GM19467 (cell line): ENCODE data around the gene IL1RL2.

ENCODE experiments used
- ATAC-seq: cut with Tn5 transposase; IDR thresholded peaks from one replicate; pipeline ENCODE4 v1.9.1; 2021; ENCODE audit warnings: mild to moderate bottlenecking, moderate library complexity; ENCODE audit not compliant: unreplicated experiment

IL1RL2 gene

GRCh38 chr2:102193074-102193473 is 6.3 kb downstream of the IL1RL2 start:
- no peak for ATAC-seq

- no peak for ATAC-seq
These were observed 7.9 kb downstream of the IL1RL2 start for GRCh38 chr2:102194609-102195268.

GRCh38 chr2:102197389-102198137 is 10.7 kb downstream of the IL1RL2 start:
- ATAC-seq, result no peak

GRCh38 chr2:102200539-102200938 is 13.7 kb downstream of the IL1RL2 start:
- ATAC-seq, result no peak

GRCh38 chr2:102204638-102205037 is 17.8 kb downstream of the IL1RL2 start:
- no peak for ATAC-seq

GRCh38 chr2:102206666-102207341 is 20.0 kb downstream of the IL1RL2 start:
- ATAC-seq, result no peak

- no peak for ATAC-seq
These were observed 22.0 kb downstream of the IL1RL2 start for GRCh38 chr2:102208774-102209173.

GRCh38 chr2:102209474-102209873 is 22.7 kb downstream of the IL1RL2 start:
- ATAC-seq, result no peak

GRCh38 chr2:102217032-102217431 is 30.2 kb downstream of the IL1RL2 start:
- no peak for ATAC-seq

- ATAC-seq, result no peak
These were observed 38.3 kb downstream of the IL1RL2 start for GRCh38 chr2:102224824-102225739.

GRCh38 chr2:102226171-102226570 is 39.3 kb downstream of the IL1RL2 start:
- no peak for ATAC-seq

GRCh38 chr2:102226612-102227391 is 40.0 kb downstream of the IL1RL2 start:
- no peak for ATAC-seq

GRCh38 chr2:102229141-102229769 is 42.4 kb downstream of the IL1RL2 start:
- ATAC-seq, result no peak

- no peak for ATAC-seq
These were observed 43.6 kb downstream of the IL1RL2 start for GRCh38 chr2:102230410-102230909.

GRCh38 chr2:102233132-102233884 is 46.5 kb downstream of the IL1RL2 start:
- ATAC-seq, result no peak

- ATAC-seq, result no peak
These were observed 48.2 kb downstream of the IL1RL2 start for GRCh38 chr2:102235042-102235473.

- no peak for ATAC-seq
These were observed 48.7 kb downstream of the IL1RL2 start for GRCh38 chr2:102235491-102235890.

GRCh38 chr2:102236132-102236531 is 49.3 kb downstream of the IL1RL2 start:
- ATAC-seq, result no peak

GRCh38 chr2:102237176-102237575 is 50.4 kb downstream of the IL1RL2 start:
- ATAC-seq, result no peak
